ENCODE data around the gene TKTL1. TPM values are rescaled to one million over a fixed set of nuclear protein-coding genes. Genes with fewer than 3 reads are reported as not detected.

Gene TKTL1
- total RNA-seq, 2 experiments from 2014 or later = 0.06 to 0.78 TPM

GRCh38 chrX:154323537-154323936 lies 27.9 kb downstream of the TKTL1 start:
- peaks cover 59% of the 10 kb centered on the region for H3K4me1 ChIP-seq (ENCODE audit: insufficient read depth, low read length, poor library complexity, severe bottlenecking)
- H3K36me3 ChIP-seq (ENCODE audit: insufficient read depth, low read length) = no peaks in the 10 kb centered on the region
- BruUV-seq (replicated peaks) = no TSS peak
- no peak overlapping the region for H3K4me3 ChIP-seq (ENCODE audit: low read depth, low read length, poor library complexity, severe bottlenecking)
- ChIA-PET POLR2A (no interaction called here), CTCF (ENCODE audit: unreplicated experiment) (no interaction called here)
- no peaks in the 10 kb centered on the region for H4K20me1 ChIP-seq (ENCODE audit: insufficient read depth, low read length)
- H3K4me2 ChIP-seq (ENCODE audit: low read length) = no peak overlapping the region
- no peaks in the 10 kb centered on the region for H3K79me2 ChIP-seq (ENCODE audit: insufficient read depth, low read depth, low read length)
- no peaks in the 10 kb centered on the region for H3K9me2 ChIP-seq (ENCODE audit: insufficient read depth, low read length)
- intact Hi-C loops (cut with micrococcal nuclease; ENCODE audit: unreplicated experiment) = no loop called here
- H3K27ac ChIP-seq (ENCODE audit: low read depth, low read length, poor library complexity, severe bottlenecking) = no peak overlapping the region
- no peak overlapping the region for H2AFZ ChIP-seq (ENCODE audit: low read length)
- TF ChIP-seq EZH2phosphoT487 (IDR thresholded peaks at IDR 0.05; ENCODE audit: borderline replicate concordance, low read depth, low read length) = no peak
- no peak for TF ChIP-seq CTCF (conservative IDR thresholded peaks at IDR 0.05; ENCODE audit: low read length)
- H3K9me3 ChIP-seq (ENCODE audit: low read length) = no peaks in the 10 kb centered on the region
- no peak for DNase-seq (ENCODE audit: low spot score)

GRCh38 chrX:154325541-154325940 lies 29.9 kb downstream of the TKTL1 start:
- CTCF ChIA-PET (ENCODE audit: unreplicated experiment) = no interaction called here
- Histone ChIP-seq H3K4me2 (ENCODE audit: low read length) (no peak overlapping the region), H3K36me3 (ENCODE audit: insufficient read depth, low read length) (no peaks in the 10 kb centered on the region), H2AFZ (ENCODE audit: low read length) (no peak overlapping the region), H3K79me2 (ENCODE audit: insufficient read depth, low read depth, low read length) (no peaks in the 10 kb centered on the region), H3K4me1 (ENCODE audit: insufficient read depth, low read length, poor library complexity, severe bottlenecking) (peaks cover 61% of the 10 kb centered on the region), H3K4me3 (ENCODE audit: low read depth, low read length, poor library complexity, severe bottlenecking) (no peak overlapping the region), H3K9me2 (ENCODE audit: insufficient read depth, low read length) (no peaks in the 10 kb centered on the region), H3K27ac (ENCODE audit: low read depth, low read length, poor library complexity, severe bottlenecking) (no peak overlapping the region), H4K20me1 (ENCODE audit: insufficient read depth, low read length) (no peaks in the 10 kb centered on the region), H3K9me3 (ENCODE audit: low read length) (no peaks in the 10 kb centered on the region)
- DNase-seq (ENCODE audit: low spot score) = no peak
- POLR2A ChIA-PET = interaction anchor here (1.5 kb wide), 1 partner anchor 73 kb away, joined by 3 read pairs; the partner anchor contains the start of gene RPL10
- intact Hi-C loops (cut with micrococcal nuclease; ENCODE audit: unreplicated experiment) = no loop called here
- BruUV-seq (replicated peaks) = no TSS peak
- TF ChIP-seq CTCF (conservative IDR thresholded peaks at IDR 0.05; ENCODE audit: low read length) (no peak), EZH2phosphoT487 (IDR thresholded peaks at IDR 0.05; ENCODE audit: borderline replicate concordance, low read depth, low read length) (no peak)

GRCh38 chrX:154327038-154327820 lies 31.6 kb downstream of the TKTL1 start:
- Histone ChIP-seq H3K9me3 (ENCODE audit: low read length) (no peaks in the 10 kb centered on the region), H3K4me1 (ENCODE audit: insufficient read depth, low read length, poor library complexity, severe bottlenecking) (peaks cover 54% of the 10 kb centered on the region), H3K4me2 (ENCODE audit: low read length) (peak overlapping the region; percentile 66), H4K20me1 (ENCODE audit: insufficient read depth, low read length) (no peaks in the 10 kb centered on the region), H3K9me2 (ENCODE audit: insufficient read depth, low read length) (no peaks in the 10 kb centered on the region), H3K79me2 (ENCODE audit: insufficient read depth, low read depth, low read length) (no peaks in the 10 kb centered on the region), H3K36me3 (ENCODE audit: insufficient read depth, low read length) (no peaks in the 10 kb centered on the region), H3K27ac (ENCODE audit: low read depth, low read length, poor library complexity, severe bottlenecking) (peak overlapping the region; percentile 46), H3K4me3 (ENCODE audit: low read depth, low read length, poor library complexity, severe bottlenecking) (no peak overlapping the region), H2AFZ (ENCODE audit: low read length) (peak overlapping the region; percentile 83)
- DNase-seq (ENCODE audit: low spot score) = peak; percentile 71
- ChIA-PET POLR2A (interaction anchor here (1.0 kb wide), 1 partner anchor 11 kb away, joined by 5 read pairs; no protein-coding TSS in a partner anchor), CTCF (ENCODE audit: unreplicated experiment) (no interaction called here)
- intact Hi-C loops (cut with micrococcal nuclease; ENCODE audit: unreplicated experiment) = no loop called here
- TF ChIP-seq EZH2phosphoT487 (IDR thresholded peaks at IDR 0.05; ENCODE audit: borderline replicate concordance, low read depth, low read length) (no peak), CTCF (conservative IDR thresholded peaks at IDR 0.05; ENCODE audit: low read length) (no peak)
- BruUV-seq (replicated peaks) = no TSS peak
